T1000 (cell line): ENCODE results near the gene ALK.

ENCODE experiments used
- DNase-seq: peaks from one replicate; lab custom pipeline; 2025; ENCODE audit warnings: mixed read lengths; lab: John Stamatoyannopoulos, UW

ALK gene

GRCh38 chr2:29650631-29651097 lies 270.7 kb downstream of the ALK start:
- DNase-seq = no peak

GRCh38 chr2:29644949-29645348 lies 276.4 kb downstream of the ALK start:
- DNase-seq = no peak

GRCh38 chr2:29643196-29643595 lies 278.2 kb downstream of the ALK start:
- DNase-seq = no peak

GRCh38 chr2:29640360-29640759 lies 281.0 kb downstream of the ALK start:
- DNase-seq = no peak

GRCh38 chr2:29638641-29639040 lies 282.7 kb downstream of the ALK start:
- DNase-seq = no peak

GRCh38 chr2:29634916-29635315 lies 286.5 kb downstream of the ALK start:
- DNase-seq = no peak

- no peak for DNase-seq
Measured at GRCh38 chr2:29632018-29632417, 289.4 kb downstream of the ALK start.

- DNase-seq = no peak
Measured at GRCh38 chr2:29629495-29629894, 291.9 kb downstream of the ALK start.

- DNase-seq = no peak
Measured at GRCh38 chr2:29628862-29629261, 292.5 kb downstream of the ALK start.

- no peak for DNase-seq
Measured at GRCh38 chr2:29628108-29628745, 293.2 kb downstream of the ALK start.

- no peak for DNase-seq
Measured at GRCh38 chr2:29627279-29627711, 294.1 kb downstream of the ALK start.

- DNase-seq = no peak
Measured at GRCh38 chr2:29620890-29621289, 300.5 kb downstream of the ALK start.

GRCh38 chr2:29619689-29620088 lies 301.7 kb downstream of the ALK start:
- no peak for DNase-seq

- no peak for DNase-seq
Measured at GRCh38 chr2:29618024-29618423, 303.4 kb downstream of the ALK start.

- DNase-seq = no peak
Measured at GRCh38 chr2:29617351-29617750, 304.0 kb downstream of the ALK start.

GRCh38 chr2:29616569-29616968 lies 304.8 kb downstream of the ALK start:
- DNase-seq = no peak

GRCh38 chr2:29615841-29616240 lies 305.5 kb downstream of the ALK start:
- no peak for DNase-seq

GRCh38 chr2:29615183-29615582 lies 306.2 kb downstream of the ALK start:
- no peak for DNase-seq

GRCh38 chr2:29614295-29614830 lies 307.0 kb downstream of the ALK start:
- DNase-seq = no peak

GRCh38 chr2:29613792-29614266 lies 307.6 kb downstream of the ALK start:
- no peak for DNase-seq

- DNase-seq = no peak
Measured at GRCh38 chr2:29613067-29613466, 308.3 kb downstream of the ALK start.

- no peak for DNase-seq
Measured at GRCh38 chr2:29612568-29612967, 308.8 kb downstream of the ALK start.

- DNase-seq = no peak
Measured at GRCh38 chr2:29611850-29612249, 309.5 kb downstream of the ALK start.

GRCh38 chr2:29611261-29611660 lies 310.1 kb downstream of the ALK start:
- no peak for DNase-seq
